Measurements from ENCODE around the gene TBC1D22A. TPM values are rescaled to one million over a fixed set of nuclear protein-coding genes. Genes with fewer than 3 reads are reported as not detected.
A peak's percentile ranks its signal among the peaks of the same experiment; 100 is the strongest.

Gene TBC1D22A
- total RNA-seq, 2 donors from 2014 or later: 21.5 to 23.1 TPM

DNA sequence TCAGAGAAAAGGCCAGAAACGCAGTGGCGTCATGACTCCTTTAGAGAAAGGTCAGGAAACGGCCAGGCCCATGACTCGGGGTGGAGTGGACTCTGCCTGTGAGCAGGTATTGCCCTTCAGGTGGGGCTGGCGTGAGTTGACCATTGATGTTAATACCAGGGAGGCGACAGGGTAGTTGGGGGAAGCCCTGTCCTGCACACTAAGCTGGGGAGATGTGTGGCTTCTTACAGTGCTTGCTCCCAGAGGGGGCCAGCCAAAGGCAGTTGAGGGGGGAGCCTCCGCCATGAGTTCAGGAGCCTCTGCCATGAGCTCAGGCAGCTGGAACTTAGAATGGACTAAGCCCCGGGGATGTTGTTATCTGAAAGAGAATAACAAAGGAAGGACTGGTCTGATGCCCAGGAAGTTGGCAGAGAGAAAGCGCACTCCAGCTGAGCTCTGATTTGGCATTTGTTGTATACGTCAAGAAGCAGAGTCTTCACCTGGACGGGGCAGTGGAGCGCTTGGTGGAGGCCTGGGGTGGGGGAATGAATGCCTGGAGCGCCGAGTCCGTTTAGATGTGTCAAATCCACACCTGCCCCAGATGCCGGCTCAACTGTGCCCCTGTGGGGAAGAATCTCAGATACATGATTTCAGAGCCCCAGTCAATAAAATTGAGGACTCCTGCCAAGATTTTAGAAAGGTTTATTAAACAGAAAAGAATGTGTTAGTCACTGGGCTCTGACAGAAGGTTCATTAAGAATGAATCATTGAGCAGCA, 222.5 kb downstream of the TBC1D22A start:
- WGBS, 2 donors: 64 to 68% methylated on average over 16 of the region's 16 CpGs
- ATAC-seq (peak; percentile 78), DNase-seq (peak in 3 of 4 donors; percentile 40 to 55 (median 51))
- Histone ChIP-seq H3K36me3 (replicated peaks in 1 of 2; ENCODE audit: insufficient read depth in 1 of 2, low read depth in 2 of 2) (no peaks in the 10 kb centered on the region), H3K27me3 (no peaks in the 10 kb centered on the region), H3K27ac (peak overlapping the region in 3 of 4 donors; percentile 41 to 76 (median 69)), H3K4me3 (no peak overlapping the region), H3K4me1 (no peaks in the 10 kb centered on the region), H3K9me3 (no peaks in the 10 kb centered on the region)
- intact Hi-C loops (cut with DNase I): no loop called here
- TF ChIP-seq, protein P1, sequence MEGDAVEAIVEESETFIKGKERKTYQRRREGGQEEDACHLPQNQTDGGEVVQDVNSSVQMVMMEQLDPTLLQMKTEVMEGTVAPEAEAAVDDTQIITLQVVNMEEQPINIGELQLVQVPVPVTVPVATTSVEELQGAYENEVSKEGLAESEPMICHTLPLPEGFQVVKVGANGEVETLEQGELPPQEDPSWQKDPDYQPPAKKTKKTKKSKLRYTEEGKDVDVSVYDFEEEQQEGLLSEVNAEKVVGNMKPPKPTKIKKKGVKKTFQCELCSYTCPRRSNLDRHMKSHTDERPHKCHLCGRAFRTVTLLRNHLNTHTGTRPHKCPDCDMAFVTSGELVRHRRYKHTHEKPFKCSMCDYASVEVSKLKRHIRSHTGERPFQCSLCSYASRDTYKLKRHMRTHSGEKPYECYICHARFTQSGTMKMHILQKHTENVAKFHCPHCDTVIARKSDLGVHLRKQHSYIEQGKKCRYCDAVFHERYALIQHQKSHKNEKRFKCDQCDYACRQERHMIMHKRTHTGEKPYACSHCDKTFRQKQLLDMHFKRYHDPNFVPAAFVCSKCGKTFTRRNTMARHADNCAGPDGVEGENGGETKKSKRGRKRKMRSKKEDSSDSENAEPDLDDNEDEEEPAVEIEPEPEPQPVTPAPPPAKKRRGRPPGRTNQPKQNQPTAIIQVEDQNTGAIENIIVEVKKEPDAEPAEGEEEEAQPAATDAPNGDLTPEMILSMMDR (IDR thresholded peaks at IDR 0.05): no peak
- TF ChIP-seq POLR2A (IDR thresholded peaks at IDR 0.05): no peak

DNA sequence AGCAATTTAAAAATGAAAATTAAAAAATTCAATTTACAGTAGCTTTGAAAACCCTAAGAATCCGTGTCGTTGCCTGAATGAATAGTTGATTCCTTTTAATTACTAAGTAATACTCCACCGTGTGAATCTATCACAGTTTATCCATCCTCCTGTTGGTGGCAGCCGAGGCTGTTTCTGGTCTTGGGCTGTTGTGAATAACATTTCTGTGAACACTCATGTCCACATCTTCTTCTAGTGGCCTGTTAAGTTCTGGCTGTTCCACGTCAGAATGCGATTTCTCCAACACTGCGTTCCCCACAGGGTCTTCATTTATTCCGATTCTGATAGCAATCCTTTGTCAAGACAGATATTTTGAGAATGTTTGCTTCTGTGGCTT, 223.0 kb downstream of the TBC1D22A start:
- ATAC-seq: peak; percentile 44
- 72 to 80% methylated on average over 8 of the region's 8 CpGs for WGBS, 2 donors
- no peaks in the 10 kb centered on the region for H3K36me3 ChIP-seq (replicated peaks in 1 of 2; ENCODE audit: insufficient read depth in 1 of 2, low read depth in 2 of 2)

DNA sequence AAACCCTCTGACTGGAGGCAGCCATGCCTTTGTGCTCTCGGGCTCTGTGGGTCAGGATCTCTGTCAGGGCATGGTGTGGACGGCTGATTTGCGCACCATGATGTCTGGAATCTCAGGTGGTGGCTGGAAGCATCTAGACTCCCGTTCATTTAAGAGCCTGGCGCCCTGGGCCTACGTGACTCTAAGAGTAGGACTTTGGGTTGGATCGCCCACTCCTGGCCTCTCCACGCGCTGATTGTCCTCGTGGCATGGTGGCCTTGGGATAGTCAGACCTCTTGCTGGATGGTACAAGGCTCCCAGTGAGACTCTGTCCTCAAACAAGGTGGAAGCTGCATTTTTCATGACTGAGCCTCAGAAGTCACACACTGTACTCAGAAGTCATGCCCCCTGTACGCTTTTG, 224.3 kb downstream of the TBC1D22A start:
- 95 to 97% methylated on average over 11 of the region's 11 CpGs for WGBS, 2 donors
- ATAC-seq (no peak), DNase-seq (no peak)
- Histone ChIP-seq H3K4me3 (no peak overlapping the region), H3K4me1 (no peaks in the 10 kb centered on the region), H3K27me3 (no peaks in the 10 kb centered on the region), H3K9me3 (no peaks in the 10 kb centered on the region), H3K36me3 (replicated peaks in 1 of 2; ENCODE audit: insufficient read depth in 1 of 2, low read depth in 2 of 2) (no peaks in the 10 kb centered on the region), H3K27ac (no peak overlapping the region)
- TF ChIP-seq, protein P1 (IDR thresholded peaks at IDR 0.05): no peak
- no peak for TF ChIP-seq POLR2A (IDR thresholded peaks at IDR 0.05)
- intact Hi-C loops (cut with DNase I): no loop called here

More for the DNA sequence above, 223.0 kb downstream of the TBC1D22A start:
- intact Hi-C loops (cut with DNase I): no loop called here
- H3K4me3 ChIP-seq: no peak overlapping the region
- H3K27me3 ChIP-seq: no peaks in the 10 kb centered on the region
- H3K27ac ChIP-seq: peak overlapping the region in 2 of 4 donors; percentile 69 to 76
- no peaks in the 10 kb centered on the region for H3K9me3 ChIP-seq
- H3K4me1 ChIP-seq: no peaks in the 10 kb centered on the region
- TF ChIP-seq POLR2A (IDR thresholded peaks at IDR 0.05): no peak
- TF ChIP-seq, protein P1 (IDR thresholded peaks at IDR 0.05): peak in 2 of 7 experiments; percentile 4 to 13
- no peak for DNase-seq

DNA sequence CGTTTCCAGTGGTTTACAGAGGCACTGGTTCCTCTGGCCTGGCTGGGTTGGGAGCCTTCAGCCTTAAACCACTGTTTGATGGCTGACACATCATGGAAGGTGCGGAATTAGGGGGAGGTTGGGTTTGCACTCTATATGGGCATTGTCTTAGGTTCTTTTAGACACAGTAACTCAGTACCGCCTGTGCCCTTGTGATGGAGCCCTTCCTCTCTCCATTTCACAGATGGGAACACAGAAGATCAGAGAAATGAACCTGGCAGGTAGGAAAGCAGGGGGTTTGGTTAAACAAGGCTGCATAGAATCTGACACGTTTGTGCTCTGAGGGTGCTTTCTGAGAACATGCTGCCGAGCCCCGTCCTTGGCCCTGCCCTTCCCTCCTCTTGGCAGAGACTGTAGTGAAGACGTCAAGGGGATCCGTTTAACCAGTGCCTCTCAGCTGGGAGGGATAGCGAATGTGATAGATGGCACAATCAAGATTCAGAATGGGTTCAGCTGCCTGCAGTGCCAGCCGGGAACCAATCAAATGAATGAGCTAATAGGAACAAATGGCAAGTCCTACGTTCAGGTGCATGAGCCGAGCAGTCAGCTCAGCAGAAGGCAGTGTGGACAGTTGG, 228.6 kb downstream of the TBC1D22A start:
- intact Hi-C loops (cut with DNase I): no loop called here
- no peak overlapping the region for H3K27ac ChIP-seq
- H3K27me3 ChIP-seq: no peaks in the 10 kb centered on the region
- no peaks in the 10 kb centered on the region for H3K9me3 ChIP-seq
- H3K4me3 ChIP-seq: no peak overlapping the region
- TF ChIP-seq POLR2A (IDR thresholded peaks at IDR 0.05): no peak
- TF ChIP-seq, protein P1 (IDR thresholded peaks at IDR 0.05): no peak
- peaks cover 30% of the 10 kb centered on the region for H3K4me1 ChIP-seq
- DNase-seq: no peak
- ATAC-seq: no peak
- H3K36me3 ChIP-seq (replicated peaks in 1 of 2; ENCODE audit: insufficient read depth in 1 of 2, low read depth in 2 of 2): no peaks in the 10 kb centered on the region
- 75% methylated on average over 11 to 12 of the region's 12 CpGs for WGBS, 2 donors
